Neural progenitor cell (in vitro differentiated cells): Measurements from ENCODE around the gene TMED9.

ENCODE experiments used
- EZH2 ChIP-seq: fragments of 200-600 bp; sonication (generic); IDR thresholded peaks from 2 replicates; pipeline ENCODE4 v1.6.1; 2017; ENCODE audit warnings: antibody characterized with exemption, mild to moderate bottlenecking, moderate library complexity
- EZH2phosphoT487 ChIP-seq: fragments of 200-600 bp; sonication (generic); IDR thresholded peaks from 2 replicates; pipeline ENCODE4 v1.6.1; 2017; ENCODE audit warnings: antibody characterized with exemption
- TF ChIP-seq, protein P1 (sequence below): fragments of 200-600 bp; sonication (generic); IDR thresholded peaks from 2 replicates; pipeline ENCODE4 v1.5.1; 2017; ENCODE audit warnings: antibody characterized with exemption, mild to moderate bottlenecking

DNA sequence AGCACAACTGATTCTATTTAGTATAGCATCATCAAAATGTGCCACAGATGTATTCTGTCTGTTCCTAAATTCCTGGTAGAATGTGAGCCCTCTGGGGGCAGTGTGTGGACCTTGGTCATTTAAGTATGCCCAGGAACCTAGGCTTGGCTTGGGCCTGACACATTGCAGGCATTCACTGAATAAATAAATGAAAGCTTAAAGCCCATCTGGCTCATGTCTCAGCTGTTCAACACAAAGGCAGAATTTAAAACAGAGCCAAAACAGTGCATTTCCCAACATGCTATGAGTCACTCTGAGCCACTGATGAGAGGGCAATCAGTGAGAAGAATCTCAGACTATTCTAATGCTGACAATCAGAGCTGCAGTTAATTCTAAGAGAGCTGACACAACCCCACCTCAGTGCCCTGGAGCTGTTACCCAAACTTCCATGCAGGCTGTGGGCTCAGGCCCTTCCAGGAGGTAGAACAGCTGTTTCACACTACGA is 45.7 kb upstream of the TMED9 start:
- TF ChIP-seq, protein P1, sequence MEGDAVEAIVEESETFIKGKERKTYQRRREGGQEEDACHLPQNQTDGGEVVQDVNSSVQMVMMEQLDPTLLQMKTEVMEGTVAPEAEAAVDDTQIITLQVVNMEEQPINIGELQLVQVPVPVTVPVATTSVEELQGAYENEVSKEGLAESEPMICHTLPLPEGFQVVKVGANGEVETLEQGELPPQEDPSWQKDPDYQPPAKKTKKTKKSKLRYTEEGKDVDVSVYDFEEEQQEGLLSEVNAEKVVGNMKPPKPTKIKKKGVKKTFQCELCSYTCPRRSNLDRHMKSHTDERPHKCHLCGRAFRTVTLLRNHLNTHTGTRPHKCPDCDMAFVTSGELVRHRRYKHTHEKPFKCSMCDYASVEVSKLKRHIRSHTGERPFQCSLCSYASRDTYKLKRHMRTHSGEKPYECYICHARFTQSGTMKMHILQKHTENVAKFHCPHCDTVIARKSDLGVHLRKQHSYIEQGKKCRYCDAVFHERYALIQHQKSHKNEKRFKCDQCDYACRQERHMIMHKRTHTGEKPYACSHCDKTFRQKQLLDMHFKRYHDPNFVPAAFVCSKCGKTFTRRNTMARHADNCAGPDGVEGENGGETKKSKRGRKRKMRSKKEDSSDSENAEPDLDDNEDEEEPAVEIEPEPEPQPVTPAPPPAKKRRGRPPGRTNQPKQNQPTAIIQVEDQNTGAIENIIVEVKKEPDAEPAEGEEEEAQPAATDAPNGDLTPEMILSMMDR, result no peak
- TF ChIP-seq EZH2, result no peak
- no peak for TF ChIP-seq EZH2phosphoT487
